LNCAP (cell line): ENCODE measurements around the gene STK4.

ENCODE experiments used
- TF ChIP-seq, protein P1 (sequence below): fragments of 450-650 bp; IDR thresholded peaks from 2 replicates; pipeline ENCODE4 v1.5.1; 2017; ENCODE audit warnings: mild to moderate bottlenecking

Gene STK4

DNA sequence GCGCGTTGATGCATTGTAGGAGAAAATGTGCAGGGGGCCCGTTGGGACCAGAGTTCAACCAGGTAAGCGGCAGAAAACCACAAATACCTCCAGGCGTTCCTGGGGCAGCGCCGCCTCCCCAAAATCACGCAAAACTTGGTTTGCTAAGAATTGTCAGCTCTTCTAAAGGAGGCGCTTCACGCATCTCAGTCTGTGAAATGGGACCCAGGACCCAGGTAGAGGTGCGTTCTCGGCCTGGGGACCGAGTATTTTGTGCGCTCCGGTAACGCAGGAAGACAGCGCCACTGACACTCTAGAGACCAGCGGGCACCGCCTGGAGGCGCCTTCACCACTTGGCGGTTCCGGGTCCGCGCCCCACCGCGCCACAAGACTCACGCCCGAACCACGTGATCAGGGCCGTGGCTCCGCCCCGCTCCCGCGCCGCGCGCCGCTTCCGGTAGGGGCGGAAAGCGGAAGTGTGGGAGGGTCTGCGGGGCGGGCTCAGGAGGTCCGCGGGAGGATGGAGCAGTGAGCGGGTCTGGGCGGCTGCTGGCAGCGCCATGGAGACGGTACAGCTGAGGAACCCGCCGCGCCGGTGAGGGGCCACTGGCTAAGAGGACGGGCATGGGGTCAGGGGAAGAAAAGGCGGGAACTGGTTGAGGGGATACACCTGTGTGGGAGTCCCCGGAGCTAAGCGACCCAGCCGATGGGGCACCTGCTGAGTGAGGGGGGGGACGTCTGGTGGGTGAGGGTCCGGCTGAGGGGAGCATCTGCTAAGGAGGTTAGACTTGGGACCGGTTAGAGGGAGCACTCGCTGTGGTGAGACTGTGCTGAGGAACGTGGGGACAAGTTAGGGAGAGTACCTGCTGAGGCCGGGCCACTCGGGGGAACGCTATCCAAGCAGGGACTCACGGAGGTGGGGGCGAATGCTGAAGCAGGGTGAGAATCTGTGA lies at the start of gene STK4:
TSS of gene STK4 (plus strand) at position 483 of the 932 bp plus-strand sequence. CDS start at position 540, 57 bp downstream.
- TF ChIP-seq, protein P1, sequence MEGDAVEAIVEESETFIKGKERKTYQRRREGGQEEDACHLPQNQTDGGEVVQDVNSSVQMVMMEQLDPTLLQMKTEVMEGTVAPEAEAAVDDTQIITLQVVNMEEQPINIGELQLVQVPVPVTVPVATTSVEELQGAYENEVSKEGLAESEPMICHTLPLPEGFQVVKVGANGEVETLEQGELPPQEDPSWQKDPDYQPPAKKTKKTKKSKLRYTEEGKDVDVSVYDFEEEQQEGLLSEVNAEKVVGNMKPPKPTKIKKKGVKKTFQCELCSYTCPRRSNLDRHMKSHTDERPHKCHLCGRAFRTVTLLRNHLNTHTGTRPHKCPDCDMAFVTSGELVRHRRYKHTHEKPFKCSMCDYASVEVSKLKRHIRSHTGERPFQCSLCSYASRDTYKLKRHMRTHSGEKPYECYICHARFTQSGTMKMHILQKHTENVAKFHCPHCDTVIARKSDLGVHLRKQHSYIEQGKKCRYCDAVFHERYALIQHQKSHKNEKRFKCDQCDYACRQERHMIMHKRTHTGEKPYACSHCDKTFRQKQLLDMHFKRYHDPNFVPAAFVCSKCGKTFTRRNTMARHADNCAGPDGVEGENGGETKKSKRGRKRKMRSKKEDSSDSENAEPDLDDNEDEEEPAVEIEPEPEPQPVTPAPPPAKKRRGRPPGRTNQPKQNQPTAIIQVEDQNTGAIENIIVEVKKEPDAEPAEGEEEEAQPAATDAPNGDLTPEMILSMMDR, result peak; percentile 61

GRCh38 chr20:44916586-44916985 lies 49.7 kb upstream of the STK4 start:
- TF ChIP-seq, protein P1, result no peak

GRCh38 chr20:44917399-44917798 lies 48.9 kb upstream of the STK4 start:
- TF ChIP-seq, protein P1, result no peak

DNA sequence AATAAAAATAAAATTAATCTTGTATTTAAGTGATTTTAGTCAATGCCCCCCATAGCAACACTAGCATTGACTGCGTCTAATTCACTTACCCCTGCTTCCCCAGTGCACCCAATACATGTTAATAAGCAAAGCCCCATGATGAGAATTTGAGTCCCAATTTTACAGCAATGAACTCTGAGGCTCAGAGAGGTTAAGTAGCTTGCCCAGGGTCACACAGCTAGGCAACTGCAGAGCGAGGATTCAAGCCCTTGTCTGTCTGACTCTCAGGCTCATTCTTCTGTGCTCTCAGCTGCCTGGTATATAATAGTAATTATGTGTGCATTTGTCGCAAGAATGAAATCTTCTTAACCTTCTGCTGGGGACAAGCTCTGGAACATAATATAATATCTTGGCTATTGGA lies 48.0 kb upstream of the STK4 start:
- TF ChIP-seq, protein P1, result no peak

GRCh38 chr20:44918761-44919160 lies 47.6 kb upstream of the STK4 start:
- TF ChIP-seq, protein P1, result no peak

DNA sequence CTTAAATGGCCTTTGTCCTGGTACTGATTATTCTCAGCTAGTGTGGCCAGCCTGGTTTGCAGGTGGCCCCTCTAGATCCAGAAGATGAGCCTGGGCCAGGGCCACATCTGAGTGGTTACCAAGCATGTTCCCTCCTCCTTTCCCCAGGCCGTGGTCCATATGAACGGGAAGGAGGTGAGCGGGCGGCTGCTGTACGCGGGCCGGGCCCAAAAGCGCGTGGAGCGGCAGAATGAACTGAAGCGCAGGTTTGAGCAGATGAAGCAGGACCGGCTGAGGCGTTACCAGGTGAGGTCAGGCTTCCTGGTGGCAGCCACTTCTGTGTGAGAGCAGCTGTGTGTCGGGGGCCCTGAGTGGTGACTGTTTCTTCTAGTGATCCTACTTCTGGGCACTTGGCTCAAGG lies 44.9 kb upstream of the STK4 start:
- TF ChIP-seq, protein P1, result no peak

- TF ChIP-seq, protein P1, result no peak
Measured at GRCh38 chr20:44924541-44924940, 41.8 kb upstream of the STK4 start.
